Mucosa of stomach (tissue), 1 donor: Measurements from ENCODE around the gene CEACAM16.

Experiments used
- H3K27me3 ChIP-seq: one replicate; pipeline ENCODE4 v1.7.0; 2013; ENCODE audit warnings: mild to moderate bottlenecking, low read length; ENCODE audit not compliant: control insufficient read depth, insufficient read depth
- H3K36me3 ChIP-seq: one replicate; pipeline ENCODE4 v1.7.0; 2013; ENCODE audit warnings: low read length; ENCODE audit not compliant: control insufficient read depth, insufficient read depth
- H3K4me1 ChIP-seq: one replicate; pipeline ENCODE4 v1.7.0; 2013; ENCODE audit warnings: mild to moderate bottlenecking, low read length; ENCODE audit not compliant: control insufficient read depth, insufficient read depth
- H3K4me3 ChIP-seq: one replicate; pipeline ENCODE4 v1.7.0; 2013; ENCODE audit warnings: low read length
- H3K9ac ChIP-seq: one replicate; pipeline ENCODE4 v1.7.0; 2013; ENCODE audit warnings: mild to moderate bottlenecking, low read length, moderate library complexity
- H3K9me3 ChIP-seq: one replicate; pipeline ENCODE4 v1.7.0; 2013; ENCODE audit warnings: mild to moderate bottlenecking, low read length, moderate library complexity; ENCODE audit not compliant: control insufficient read depth
- donor health status: Pancreatic carcinoma.

Gene CEACAM16

DNA sequence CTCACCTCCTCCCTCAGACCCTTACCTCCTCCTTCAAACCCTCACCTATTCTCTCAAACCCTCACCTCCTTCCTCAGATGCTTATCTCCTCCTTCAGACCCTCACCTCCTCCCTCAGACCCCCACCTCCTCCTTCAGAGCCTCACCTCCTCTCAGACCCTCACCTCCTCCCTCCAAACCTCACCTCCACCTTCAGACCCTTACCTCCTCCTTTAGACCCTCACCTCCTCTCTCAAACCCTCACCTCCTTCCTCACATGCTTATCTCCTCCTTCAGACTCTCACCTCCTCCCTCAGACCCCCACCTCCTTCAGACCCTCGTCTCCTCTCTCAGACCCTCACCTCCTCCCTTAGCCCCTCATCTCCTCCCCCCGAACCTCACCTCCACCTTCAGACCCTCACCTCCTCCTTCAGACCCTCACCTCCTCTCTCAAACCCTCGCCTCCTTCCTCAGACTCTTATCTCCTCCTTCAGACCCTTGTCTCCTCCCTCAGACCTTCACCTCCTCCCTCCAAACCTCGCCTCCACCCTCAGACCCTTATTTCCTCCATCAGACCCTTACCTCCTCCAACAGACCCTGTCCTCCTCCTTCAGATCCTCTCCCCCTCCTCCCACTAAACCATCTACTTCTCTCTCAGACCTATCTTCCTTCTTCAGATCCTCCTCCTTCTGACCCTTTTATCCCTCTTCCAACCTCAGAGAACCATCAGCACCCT is 47.1 kb downstream of the CEACAM16 start:
- Histone ChIP-seq H3K4me1 (peaks cover 77% of the 10 kb centered on the region), H3K36me3 (peaks cover 2% of the 10 kb centered on the region), H3K9me3 (no peaks in the 10 kb centered on the region), H3K4me3 (no peak overlapping the region), H3K9ac (peak overlapping the region; percentile 44), H3K27me3 (no peaks in the 10 kb centered on the region)

DNA sequence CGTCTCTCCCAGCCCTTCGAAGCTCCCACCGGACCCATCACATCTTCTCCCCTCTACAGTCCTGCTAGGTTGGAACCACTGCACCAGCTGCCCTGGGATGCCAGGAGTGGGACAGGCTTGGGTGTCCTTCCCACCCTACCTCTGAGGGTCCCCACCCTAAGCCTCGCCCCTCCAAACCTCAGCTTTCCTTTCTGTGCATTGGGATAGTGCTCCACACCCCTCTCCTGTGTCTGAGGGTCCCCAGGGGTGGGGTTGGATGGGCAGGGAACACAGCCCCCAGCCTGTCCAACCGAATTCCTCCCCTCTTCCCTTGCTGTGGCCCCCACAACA is 47.6 kb downstream of the CEACAM16 start:
- H3K27me3 ChIP-seq = no peaks in the 10 kb centered on the region
- no peak overlapping the region for H3K4me3 ChIP-seq
- peaks cover 77% of the 10 kb centered on the region for H3K4me1 ChIP-seq
- no peaks in the 10 kb centered on the region for H3K9me3 ChIP-seq
- H3K9ac ChIP-seq = peak overlapping the region; percentile 44
- peaks cover 6% of the 10 kb centered on the region for H3K36me3 ChIP-seq

- H3K9me3 ChIP-seq = no peaks in the 10 kb centered on the region
- H3K9ac ChIP-seq = peak overlapping the region; percentile 44
- H3K4me3 ChIP-seq = no peak overlapping the region
- no peaks in the 10 kb centered on the region for H3K27me3 ChIP-seq
- H3K4me1 ChIP-seq = peaks cover 78% of the 10 kb centered on the region
- H3K36me3 ChIP-seq = peaks cover 6% of the 10 kb centered on the region
Measured at GRCh38 chr19:44746946-44747738, 48.2 kb downstream of the CEACAM16 start.

- Histone ChIP-seq H3K4me3 (peak overlapping the region; percentile 33), H3K27me3 (no peaks in the 10 kb centered on the region), H3K9ac (peak overlapping the region; percentile 44), H3K9me3 (no peaks in the 10 kb centered on the region), H3K4me1 (peaks cover 78% of the 10 kb centered on the region), H3K36me3 (peaks cover 6% of the 10 kb centered on the region)
Measured at GRCh38 chr19:44747739-44748425, 48.9 kb downstream of the CEACAM16 start.

GRCh38 chr19:44748426-44749254 is 49.7 kb downstream of the CEACAM16 start, which contains the start of gene BCL3:
TSS of gene BCL3 (plus strand) at chr19:44748708. CDS start at chr19:44748791, 83 bp downstream.
- Histone ChIP-seq H3K4me3 (peak within 1 kb of the TSS; percentile 33), H3K9ac (peak within 1 kb of the TSS; percentile 79), H3K4me1 (peaks cover 76% of the 10 kb centered on the region), H3K9me3 (no peaks in the 10 kb centered on the region), H3K36me3 (peaks cover 6% of the 10 kb centered on the region), H3K27me3 (no peaks in the 10 kb centered on the region)

GRCh38 chr19:44749292-44749691 is 50.3 kb downstream of the CEACAM16 start:
- H3K4me3 ChIP-seq = peak overlapping the region; percentile 21
- peaks cover 6% of the 10 kb centered on the region for H3K36me3 ChIP-seq
- peaks cover 79% of the 10 kb centered on the region for H3K4me1 ChIP-seq
- H3K9ac ChIP-seq = peak overlapping the region; percentile 79
- no peaks in the 10 kb centered on the region for H3K9me3 ChIP-seq
- H3K27me3 ChIP-seq = no peaks in the 10 kb centered on the region

GRCh38 chr19:44749994-44750393 is 51.0 kb downstream of the CEACAM16 start:
- H3K9ac ChIP-seq = peak overlapping the region; percentile 79
- peak overlapping the region; percentile 21 for H3K4me3 ChIP-seq
- H3K9me3 ChIP-seq = no peaks in the 10 kb centered on the region
- peaks cover 80% of the 10 kb centered on the region for H3K4me1 ChIP-seq
- no peaks in the 10 kb centered on the region for H3K27me3 ChIP-seq
- peaks cover 6% of the 10 kb centered on the region for H3K36me3 ChIP-seq

GRCh38 chr19:44752123-44752815 is 53.3 kb downstream of the CEACAM16 start:
- H3K27me3 ChIP-seq = no peaks in the 10 kb centered on the region
- H3K36me3 ChIP-seq = peaks cover 6% of the 10 kb centered on the region
- peak overlapping the region; percentile 4 for H3K9ac ChIP-seq
- no peaks in the 10 kb centered on the region for H3K9me3 ChIP-seq
- no peak overlapping the region for H3K4me3 ChIP-seq
- peaks cover 80% of the 10 kb centered on the region for H3K4me1 ChIP-seq

DNA sequence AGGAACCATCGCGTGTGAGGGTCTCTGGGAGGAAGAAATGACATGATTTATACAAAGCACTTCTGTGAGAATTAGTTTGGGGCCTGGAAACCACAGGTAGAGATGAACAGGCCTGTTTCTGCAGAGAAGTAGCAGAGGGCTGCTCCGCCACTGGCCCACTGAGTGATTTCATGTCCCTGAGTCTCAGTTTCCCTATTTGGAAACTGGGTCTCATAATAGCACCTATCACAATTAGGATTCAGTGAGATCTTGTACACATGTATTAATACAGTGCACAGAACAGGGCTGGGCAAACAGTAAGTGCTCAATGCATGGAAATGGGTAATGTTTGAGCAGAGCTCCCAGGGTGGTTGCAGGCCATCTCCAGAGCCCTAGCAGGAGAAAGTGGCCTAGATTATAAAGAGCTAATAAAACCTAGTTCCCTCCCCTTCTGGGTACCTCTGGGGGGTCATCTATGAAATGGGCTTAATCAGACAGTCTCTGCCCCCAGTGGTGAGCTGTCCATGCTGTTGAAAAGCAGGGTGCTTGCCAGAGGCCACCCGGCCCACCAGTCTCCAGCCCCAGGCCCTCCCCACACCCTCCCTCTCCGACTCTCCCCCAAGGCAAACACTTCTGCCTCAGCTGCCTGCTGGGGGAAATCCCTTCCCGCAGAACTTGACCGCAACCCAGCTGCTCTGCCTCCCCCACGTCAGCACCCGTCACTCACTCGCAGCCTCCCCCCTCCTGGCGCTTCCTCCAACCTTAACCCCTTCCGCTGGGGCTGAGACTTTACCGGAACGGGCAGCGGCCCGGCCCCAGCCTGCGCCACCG is 54.1 kb downstream of the CEACAM16 start:
- H3K4me1 ChIP-seq = peaks cover 82% of the 10 kb centered on the region
- H3K9ac ChIP-seq = peak overlapping the region; percentile 53
- no peak overlapping the region for H3K4me3 ChIP-seq

DNA sequence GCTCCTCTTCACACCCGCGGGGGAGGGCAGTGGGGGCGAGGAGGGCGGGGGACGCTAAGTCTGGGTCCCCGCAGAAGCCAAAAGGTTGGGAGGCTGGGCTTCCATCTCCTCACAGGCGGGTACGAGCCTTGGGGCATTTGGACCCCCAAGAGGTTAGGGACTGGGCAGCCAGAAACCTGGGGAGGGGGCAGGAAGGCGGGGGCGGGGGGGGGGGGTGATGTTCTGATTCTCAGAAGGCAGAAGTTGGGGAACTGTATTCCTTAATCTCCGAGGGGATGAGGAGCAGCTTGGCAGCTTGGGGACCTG is 54.6 kb downstream of the CEACAM16 start:
- peaks cover 86% of the 10 kb centered on the region for H3K4me1 ChIP-seq
- H3K9me3 ChIP-seq = no peaks in the 10 kb centered on the region
- no peaks in the 10 kb centered on the region for H3K27me3 ChIP-seq
- H3K4me3 ChIP-seq = no peak overlapping the region
- peaks cover 6% of the 10 kb centered on the region for H3K36me3 ChIP-seq
- peak overlapping the region; percentile 91 for H3K9ac ChIP-seq

More for the DNA sequence above, 54.1 kb downstream of the CEACAM16 start:
- Histone ChIP-seq H3K36me3 (peaks cover 6% of the 10 kb centered on the region), H3K27me3 (no peaks in the 10 kb centered on the region), H3K9me3 (no peaks in the 10 kb centered on the region)
